ENCODE data around the gene C1QTNF5. TPM values are rescaled to one million over a fixed set of nuclear protein-coding genes. Genes with fewer than 3 reads are reported as not detected.

The C1QTNF5 gene
- total RNA-seq, 2 donors from 2014 or later, result not detected

GRCh38 chr11:119376197-119376847, 35.6 kb upstream of the C1QTNF5 start:
- no peaks in the 10 kb centered on the region for H3K4me1 Mint-ChIP-seq
- peaks cover 6% of the 10 kb centered on the region for H3K27me3 Mint-ChIP-seq
- no peak for ATAC-seq (replicated peaks)
- no peak overlapping the region for H3K27ac Mint-ChIP-seq
- H3K36me3 Mint-ChIP-seq (ENCODE audit: low read depth), result no peaks in the 10 kb centered on the region
- no peaks in the 10 kb centered on the region for H3K9me3 Mint-ChIP-seq
- no peak overlapping the region for H3K4me3 Mint-ChIP-seq

DNA sequence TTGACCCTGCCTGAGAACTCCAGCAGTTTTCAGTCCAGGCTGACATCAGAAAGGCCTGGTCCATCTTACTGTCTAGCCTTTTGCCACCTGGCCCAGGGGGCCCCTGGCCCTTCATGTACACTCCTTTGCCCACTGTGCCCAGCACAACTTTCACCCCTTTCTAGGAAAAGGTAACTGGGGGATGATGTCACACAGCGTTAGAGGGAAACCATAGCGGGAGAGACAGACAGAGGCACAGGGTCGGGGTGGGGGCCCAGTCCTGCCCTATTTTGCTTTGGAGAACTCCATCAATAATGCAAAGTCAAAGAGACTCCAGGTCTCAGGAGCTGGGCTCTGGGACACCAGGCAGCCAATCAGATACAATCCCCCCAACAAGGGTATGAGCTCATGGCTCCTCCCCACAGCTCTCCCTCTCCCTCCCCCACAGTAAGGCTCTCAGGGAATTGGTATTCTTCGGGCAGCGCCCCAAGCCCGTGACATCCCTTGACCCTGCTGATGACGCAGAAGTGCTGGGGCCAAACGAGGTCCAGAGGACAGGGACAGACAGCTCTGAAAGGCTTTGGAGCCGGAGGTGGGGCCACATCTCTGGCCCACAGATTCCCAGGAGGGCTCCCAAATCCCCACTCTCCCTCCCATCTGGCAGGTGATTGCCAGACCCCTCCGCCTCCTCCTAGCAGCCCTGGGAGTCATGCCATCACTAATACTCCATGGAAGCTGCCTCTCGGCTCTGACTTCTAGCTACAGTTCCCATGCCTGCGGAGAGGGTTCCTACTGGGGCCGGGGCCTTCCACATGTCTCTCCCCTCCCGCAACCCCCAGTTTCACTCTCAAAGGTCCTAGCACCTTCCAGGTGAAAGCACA, 34.9 kb upstream of the C1QTNF5 start:
- H3K4me1 Mint-ChIP-seq, result no peaks in the 10 kb centered on the region
- no peak for ATAC-seq (replicated peaks)
- peaks cover 6% of the 10 kb centered on the region for H3K27me3 Mint-ChIP-seq
- H3K4me3 Mint-ChIP-seq, result no peak overlapping the region
- H3K9me3 Mint-ChIP-seq, result no peaks in the 10 kb centered on the region
- no peaks in the 10 kb centered on the region for H3K36me3 Mint-ChIP-seq (ENCODE audit: low read depth)
- H3K27ac Mint-ChIP-seq, result no peak overlapping the region

DNA sequence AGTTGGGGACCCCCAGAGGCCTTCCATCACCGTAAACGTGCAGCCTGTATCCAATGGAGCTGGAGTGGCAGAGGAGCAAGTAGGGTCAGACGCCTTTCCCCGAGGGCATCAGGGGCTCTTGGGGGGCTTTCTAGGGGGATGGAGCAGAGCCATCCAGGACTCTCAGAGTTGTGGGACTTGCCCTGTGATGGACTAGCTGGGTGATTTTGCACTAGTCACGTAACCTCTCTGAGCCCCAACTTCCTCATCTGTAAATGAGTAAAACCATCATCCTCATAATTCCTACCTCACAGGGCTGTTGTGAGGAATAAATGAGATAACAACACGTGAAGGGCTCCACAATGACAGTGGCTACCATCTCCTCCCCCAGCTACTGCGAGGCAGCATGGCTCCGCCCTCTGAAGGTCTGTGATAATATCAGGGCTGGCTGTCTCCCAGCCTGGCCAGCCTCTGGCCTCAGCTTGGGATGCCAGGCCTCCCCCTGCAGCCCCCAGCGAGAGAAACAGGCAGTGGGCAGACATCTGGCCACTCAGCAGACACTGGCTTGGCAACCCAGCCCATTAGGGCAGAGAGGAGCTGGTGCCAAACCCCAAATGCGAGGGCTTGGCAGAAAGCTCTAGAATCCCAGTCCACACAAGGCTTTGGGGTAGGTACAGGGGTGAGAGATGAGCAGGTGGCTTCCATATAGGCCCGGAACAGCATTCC, 34.1 kb upstream of the C1QTNF5 start:
- Mint-ChIP-seq H3K9me3 (no peaks in the 10 kb centered on the region), H3K27ac (no peak overlapping the region), H3K4me3 (no peak overlapping the region), H3K4me1 (no peaks in the 10 kb centered on the region), H3K36me3 (ENCODE audit: low read depth) (no peaks in the 10 kb centered on the region), H3K27me3 (peaks cover 6% of the 10 kb centered on the region)
- ATAC-seq (replicated peaks), result no peak

DNA sequence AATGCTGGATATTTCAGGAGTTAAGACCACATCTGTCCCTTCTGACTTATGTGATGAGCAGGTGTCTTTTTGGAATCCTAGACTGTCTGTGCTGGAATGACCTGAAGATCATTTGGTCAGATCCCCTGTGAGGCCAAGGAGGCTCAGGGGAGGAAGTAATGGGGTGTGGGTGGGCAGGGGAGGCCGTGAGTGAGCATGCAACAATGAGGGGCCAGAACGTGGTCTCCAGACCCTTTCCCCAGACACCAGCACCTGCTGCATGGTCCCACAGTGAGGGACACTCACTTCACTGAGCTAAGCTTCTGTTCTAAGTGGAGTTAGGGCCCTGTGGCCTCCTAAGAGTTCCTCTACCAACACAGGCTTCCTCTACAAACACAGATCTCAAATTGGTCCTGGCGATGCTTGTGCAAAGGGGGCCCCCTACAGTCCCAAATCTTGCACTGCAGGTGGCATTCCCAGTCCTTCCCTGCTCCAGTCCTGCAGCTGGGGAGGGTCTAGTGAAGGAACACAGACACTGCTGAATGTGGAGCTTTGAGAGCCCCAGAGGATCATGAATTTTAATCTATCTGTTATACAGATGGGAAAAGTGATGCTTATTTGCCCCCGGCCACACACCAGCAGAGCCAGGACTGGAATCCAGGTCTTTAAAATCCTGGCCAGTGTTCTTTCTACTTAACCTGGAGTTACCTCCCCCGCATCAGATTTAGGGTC, 33.4 kb upstream of the C1QTNF5 start:
- Mint-ChIP-seq H3K9me3 (no peaks in the 10 kb centered on the region), H3K4me1 (no peaks in the 10 kb centered on the region), H3K4me3 (no peak overlapping the region), H3K27me3 (peaks cover 6% of the 10 kb centered on the region), H3K27ac (no peak overlapping the region), H3K36me3 (ENCODE audit: low read depth) (no peaks in the 10 kb centered on the region)
- peak; percentile 43 for ATAC-seq (replicated peaks)

DNA sequence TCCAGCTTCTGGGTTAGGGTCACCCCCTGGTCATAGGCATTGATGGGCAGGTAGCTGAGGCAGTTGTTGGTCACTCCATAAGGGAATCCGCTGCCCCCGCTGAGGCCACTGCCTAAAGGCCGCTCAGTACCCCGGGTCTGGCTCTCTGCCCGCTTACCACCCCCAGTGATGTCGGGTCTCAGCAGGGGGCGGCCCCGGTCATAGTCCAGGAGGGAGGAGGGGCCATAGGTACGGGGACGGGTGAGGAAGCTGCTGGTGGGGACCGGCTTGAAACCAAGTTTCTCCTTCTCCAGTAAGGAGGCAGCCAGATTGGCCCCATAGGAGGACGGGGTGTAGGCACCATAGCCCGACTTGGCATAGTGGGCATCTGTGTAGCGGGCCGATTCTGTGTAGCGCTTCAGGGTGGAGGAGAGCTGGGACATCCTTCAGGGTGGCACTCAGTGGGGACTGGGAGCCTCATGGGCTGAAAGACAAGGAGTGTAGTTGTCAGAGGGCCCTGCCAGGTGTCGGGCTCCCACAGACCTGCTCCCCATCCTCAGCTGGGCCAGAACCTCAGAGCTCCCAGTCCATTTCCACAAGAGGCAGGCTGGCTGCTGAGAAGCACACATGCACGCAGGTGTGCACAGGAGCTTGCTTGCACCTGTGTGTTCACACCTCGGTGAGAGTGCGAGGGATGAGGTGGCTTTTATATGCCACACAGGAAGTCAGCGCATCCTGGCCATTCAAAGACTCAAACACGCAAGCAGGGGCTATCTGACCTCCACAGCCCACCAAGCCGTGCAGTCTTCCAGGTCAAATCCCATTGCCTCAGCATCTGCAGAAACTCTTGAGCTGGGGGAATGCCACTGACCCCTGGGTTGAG, 32.6 kb upstream of the C1QTNF5 start:
- peaks cover 6% of the 10 kb centered on the region for H3K27me3 Mint-ChIP-seq
- no peak overlapping the region for H3K4me3 Mint-ChIP-seq
- H3K9me3 Mint-ChIP-seq, result no peaks in the 10 kb centered on the region
- H3K36me3 Mint-ChIP-seq (ENCODE audit: low read depth), result no peaks in the 10 kb centered on the region
- no peak overlapping the region for H3K27ac Mint-ChIP-seq
- ATAC-seq (replicated peaks), result no peak
- H3K4me1 Mint-ChIP-seq, result no peaks in the 10 kb centered on the region

DNA sequence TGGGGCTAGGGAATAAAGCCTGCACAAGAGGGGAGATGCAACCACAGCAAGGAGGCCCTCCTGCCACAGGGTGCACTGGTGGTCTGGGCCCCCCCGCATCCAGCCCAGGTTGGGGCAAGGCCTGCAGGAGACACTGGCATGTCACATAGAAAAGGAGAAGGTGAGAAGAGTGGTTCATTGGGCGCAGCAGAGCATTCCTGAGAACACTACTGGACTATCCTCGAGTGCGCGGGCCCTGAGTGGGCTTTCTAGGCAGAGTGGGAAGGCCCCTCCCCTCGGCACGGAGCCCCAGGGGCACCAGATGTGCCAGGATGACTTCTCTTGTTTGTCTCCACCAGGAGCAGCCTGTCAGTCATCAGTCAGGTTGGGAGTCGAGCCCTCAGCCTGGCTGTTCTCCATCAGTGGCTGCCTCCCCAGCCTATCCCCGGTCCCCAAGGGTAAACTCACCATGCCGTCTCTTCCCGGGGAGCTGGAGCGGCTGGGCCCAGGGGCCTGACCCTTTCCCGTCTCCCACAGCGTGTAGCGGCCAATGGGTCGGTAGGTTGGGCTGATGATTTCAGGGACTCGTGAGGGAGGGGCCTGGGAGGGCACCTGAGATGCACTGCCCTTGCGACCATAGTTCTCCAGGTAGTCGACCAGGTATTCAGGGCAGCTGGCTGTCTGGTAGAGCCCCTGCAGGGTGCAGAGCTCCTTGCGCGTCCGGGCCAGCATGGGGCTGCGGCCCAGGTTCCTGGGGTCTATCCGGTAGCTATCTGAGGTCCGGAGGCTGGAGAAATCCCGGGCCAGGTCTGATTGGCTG, 31.8 kb upstream of the C1QTNF5 start:
- Mint-ChIP-seq H3K4me1 (no peaks in the 10 kb centered on the region), H3K27ac (no peak overlapping the region), H3K36me3 (ENCODE audit: low read depth) (no peaks in the 10 kb centered on the region), H3K4me3 (no peak overlapping the region), H3K27me3 (peaks cover 9% of the 10 kb centered on the region), H3K9me3 (no peaks in the 10 kb centered on the region)
- no peak for ATAC-seq (replicated peaks)

DNA sequence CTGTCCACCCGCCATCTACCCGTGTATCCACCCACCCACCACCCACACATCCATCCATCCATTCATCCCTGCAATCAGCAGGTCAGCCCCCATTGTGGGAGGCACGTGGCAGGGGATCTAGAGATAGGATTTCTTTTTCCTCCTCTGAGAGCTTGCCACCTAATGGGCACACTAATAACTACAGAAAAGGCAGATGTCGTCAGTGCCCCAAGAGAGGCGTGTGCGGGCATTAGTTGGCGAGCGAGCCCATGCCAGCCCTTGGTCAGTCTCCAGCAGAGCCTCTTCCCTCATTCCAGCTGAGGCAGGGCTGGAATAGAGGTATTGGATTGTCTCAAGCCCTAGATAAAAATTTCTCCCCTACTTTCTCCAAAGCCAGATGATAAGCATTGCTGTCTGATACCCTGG, 31.1 kb upstream of the C1QTNF5 start:
- H3K36me3 Mint-ChIP-seq (ENCODE audit: low read depth), result no peaks in the 10 kb centered on the region
- H3K27me3 Mint-ChIP-seq, result peaks cover 14% of the 10 kb centered on the region
- no peak overlapping the region for H3K27ac Mint-ChIP-seq
- no peak for ATAC-seq (replicated peaks)
- H3K4me1 Mint-ChIP-seq, result no peaks in the 10 kb centered on the region
- H3K4me3 Mint-ChIP-seq, result no peak overlapping the region
- no peaks in the 10 kb centered on the region for H3K9me3 Mint-ChIP-seq

DNA sequence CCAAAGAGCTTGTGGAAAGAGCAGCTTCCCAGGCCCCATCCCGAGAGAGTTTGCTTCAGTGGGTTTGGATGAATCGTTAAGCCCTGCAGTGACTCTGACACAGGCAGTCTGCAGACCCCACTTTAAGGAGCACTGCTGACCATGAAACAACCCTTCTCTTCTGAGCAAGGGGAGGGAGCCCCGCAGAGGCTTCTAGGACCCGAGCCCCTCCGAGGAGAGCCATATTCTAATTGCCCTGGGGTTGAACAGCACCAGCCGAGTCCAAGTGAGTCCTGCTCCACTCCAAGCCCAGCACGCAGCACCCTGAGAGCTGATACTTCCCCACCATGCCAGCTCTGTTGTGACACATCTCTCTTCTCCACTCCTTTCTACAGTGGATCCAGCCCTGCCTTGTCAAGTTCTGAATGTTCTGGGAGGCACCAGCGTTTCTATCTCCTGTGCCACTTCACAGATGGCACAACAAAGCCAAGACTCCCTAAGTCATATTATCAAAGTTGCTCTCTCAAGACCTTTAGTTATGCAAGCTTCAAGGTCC, 30.5 kb upstream of the C1QTNF5 start:
- no peak overlapping the region for H3K4me3 Mint-ChIP-seq
- ATAC-seq (replicated peaks), result no peak
- no peaks in the 10 kb centered on the region for H3K9me3 Mint-ChIP-seq
- H3K27me3 Mint-ChIP-seq, result peaks cover 21% of the 10 kb centered on the region
- H3K4me1 Mint-ChIP-seq, result no peaks in the 10 kb centered on the region
- H3K36me3 Mint-ChIP-seq (ENCODE audit: low read depth), result no peaks in the 10 kb centered on the region
- no peak overlapping the region for H3K27ac Mint-ChIP-seq

GRCh38 chr11:119370486-119371046, 29.9 kb upstream of the C1QTNF5 start:
- Mint-ChIP-seq H3K27ac (no peak overlapping the region), H3K36me3 (ENCODE audit: low read depth) (no peaks in the 10 kb centered on the region), H3K4me3 (no peak overlapping the region), H3K27me3 (peaks cover 23% of the 10 kb centered on the region), H3K9me3 (no peaks in the 10 kb centered on the region), H3K4me1 (no peaks in the 10 kb centered on the region)
- peak; percentile 75 for ATAC-seq (replicated peaks)

GRCh38 chr11:119369132-119369925, 28.6 kb upstream of the C1QTNF5 start:
- Mint-ChIP-seq H3K9me3 (peaks cover 3% of the 10 kb centered on the region), H3K27ac (no peak overlapping the region), H3K4me1 (peaks cover 4% of the 10 kb centered on the region), H3K27me3 (peaks cover 34% of the 10 kb centered on the region), H3K4me3 (no peak overlapping the region), H3K36me3 (ENCODE audit: low read depth) (no peaks in the 10 kb centered on the region)
- no peak for ATAC-seq (replicated peaks)

DNA sequence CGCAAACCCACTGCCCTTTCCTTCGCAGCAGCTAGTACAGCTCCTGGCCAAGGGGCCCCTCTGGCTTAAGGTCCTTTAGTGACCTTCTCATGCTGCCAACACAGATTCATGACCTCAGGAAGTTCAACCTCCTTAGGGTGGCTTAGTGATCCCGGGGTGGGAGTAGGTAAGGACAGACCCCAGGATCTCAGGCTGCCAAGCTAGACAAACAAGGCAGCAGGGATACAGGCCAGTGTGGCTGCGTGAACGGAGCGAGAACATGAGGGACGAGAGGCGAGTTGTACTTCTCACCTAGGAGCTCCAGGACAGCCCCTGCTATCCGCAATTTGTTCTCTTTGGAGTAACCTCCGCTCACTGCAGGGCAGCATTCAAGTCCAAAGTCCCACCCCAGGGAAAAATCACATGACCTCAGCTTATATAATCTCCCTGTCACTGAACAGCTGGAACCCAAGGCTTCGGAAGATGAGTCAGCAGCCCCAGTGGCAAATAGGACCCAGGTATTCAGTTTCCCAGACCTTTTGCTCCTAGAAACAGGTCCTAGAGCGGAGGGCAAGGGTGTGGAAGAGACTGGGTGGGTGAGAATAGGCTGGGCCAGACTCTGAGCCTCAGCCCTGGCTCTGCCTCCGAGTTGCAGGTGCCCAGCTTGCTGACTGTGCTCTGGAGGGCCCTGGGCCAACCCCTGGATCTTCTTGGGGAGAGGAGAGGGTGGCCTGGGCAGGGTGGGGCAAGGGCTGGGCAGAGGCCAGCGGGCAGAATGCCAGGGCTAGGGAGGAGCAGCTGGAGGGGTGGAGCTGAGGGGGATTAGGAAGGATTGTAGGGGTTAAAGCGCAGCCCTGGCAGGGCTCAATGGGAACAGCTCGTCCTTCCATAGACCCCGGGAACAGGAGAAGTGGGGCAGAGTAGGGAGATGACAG, 27.7 kb upstream of the C1QTNF5 start:
- H3K4me3 Mint-ChIP-seq, result no peak overlapping the region
- H3K27me3 Mint-ChIP-seq, result peaks cover 34% of the 10 kb centered on the region
- H3K36me3 Mint-ChIP-seq (ENCODE audit: low read depth), result no peaks in the 10 kb centered on the region
- no peak for ATAC-seq (replicated peaks)
- no peak overlapping the region for H3K27ac Mint-ChIP-seq
- H3K9me3 Mint-ChIP-seq, result peaks cover 3% of the 10 kb centered on the region
- H3K4me1 Mint-ChIP-seq, result peaks cover 4% of the 10 kb centered on the region
